ENCODE data around the gene ZNF592.

Gene ZNF592

GRCh38 chr15:84788500-84788899, 40.1 kb downstream of the ZNF592 start:
- H3K27ac Mint-ChIP-seq (ENCODE audit: low read depth), result peak overlapping the region; percentile 63
- no peak for ATAC-seq (replicated peaks; ENCODE audit: extremely low read depth, poor library complexity, severe bottlenecking)
- no peak for DNase-seq (ENCODE audit: low spot score in 2 of 2)

DNA sequence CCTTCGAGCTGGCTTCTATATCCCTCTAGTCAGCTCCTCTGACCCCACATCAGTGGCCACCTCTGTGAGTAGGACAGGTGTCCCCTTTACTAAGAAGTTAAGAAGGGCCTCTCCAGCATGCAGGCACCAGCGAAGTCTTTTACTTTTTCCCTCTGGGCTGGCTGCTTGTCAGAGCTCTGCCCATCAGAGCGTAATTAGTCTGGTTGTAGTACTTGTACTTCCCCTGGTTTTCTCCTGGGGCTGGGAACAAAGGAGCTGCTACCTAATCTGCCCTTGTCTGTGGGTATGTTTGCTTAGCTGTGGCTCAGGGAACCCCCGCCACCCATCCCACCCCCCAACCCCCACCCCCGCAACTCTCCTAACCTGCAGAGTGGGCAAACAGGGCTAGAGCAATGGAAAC, 41.4 kb downstream of the ZNF592 start:
- no peak for DNase-seq (ENCODE audit: low spot score in 2 of 2)
- peaks cover 54% of the 10 kb centered on the region for H3K4me1 Mint-ChIP-seq
- H3K9me3 Mint-ChIP-seq, result no peaks in the 10 kb centered on the region
- peaks cover 38% of the 10 kb centered on the region for H3K36me3 Mint-ChIP-seq (ENCODE audit: insufficient read depth)
- no peak for ATAC-seq (replicated peaks; ENCODE audit: extremely low read depth, poor library complexity, severe bottlenecking)
- peak overlapping the region; percentile 44 for H3K27ac Mint-ChIP-seq (ENCODE audit: low read depth)
- no peaks in the 10 kb centered on the region for H3K27me3 Mint-ChIP-seq
- no peak overlapping the region for H3K4me3 Mint-ChIP-seq

More at GRCh38 chr15:84788500-84788899, 40.1 kb downstream of the ZNF592 start:
- no peaks in the 10 kb centered on the region for H3K9me3 Mint-ChIP-seq
- no peak overlapping the region for H3K4me3 Mint-ChIP-seq
- H3K27me3 Mint-ChIP-seq, result no peaks in the 10 kb centered on the region
- H3K36me3 Mint-ChIP-seq (ENCODE audit: insufficient read depth), result peaks cover 41% of the 10 kb centered on the region
- peaks cover 62% of the 10 kb centered on the region for H3K4me1 Mint-ChIP-seq

GRCh38 chr15:84790676-84791075, 42.3 kb downstream of the ZNF592 start:
- DNase-seq (ENCODE audit: low spot score in 2 of 2) (no peak), ATAC-seq (replicated peaks; ENCODE audit: extremely low read depth, poor library complexity, severe bottlenecking) (no peak)
- Mint-ChIP-seq H3K4me1 (peaks cover 44% of the 10 kb centered on the region), H3K27ac (ENCODE audit: low read depth) (peak overlapping the region; percentile 44), H3K4me3 (no peak overlapping the region), H3K36me3 (ENCODE audit: insufficient read depth) (peaks cover 43% of the 10 kb centered on the region), H3K27me3 (no peaks in the 10 kb centered on the region), H3K9me3 (no peaks in the 10 kb centered on the region)

GRCh38 chr15:84791763-84792162, 43.4 kb downstream of the ZNF592 start:
- Mint-ChIP-seq H3K27me3 (no peaks in the 10 kb centered on the region), H3K36me3 (ENCODE audit: insufficient read depth) (peaks cover 39% of the 10 kb centered on the region), H3K4me3 (no peak overlapping the region), H3K9me3 (no peaks in the 10 kb centered on the region), H3K27ac (ENCODE audit: low read depth) (no peak overlapping the region), H3K4me1 (peaks cover 37% of the 10 kb centered on the region)
- DNase-seq (ENCODE audit: low spot score in 2 of 2) (no peak), ATAC-seq (replicated peaks; ENCODE audit: extremely low read depth, poor library complexity, severe bottlenecking) (no peak)

- H3K4me3 Mint-ChIP-seq, result no peak overlapping the region
- no peak for ATAC-seq (replicated peaks; ENCODE audit: extremely low read depth, poor library complexity, severe bottlenecking)
- DNase-seq (ENCODE audit: low spot score in 2 of 2), result no peak
- no peak overlapping the region for H3K27ac Mint-ChIP-seq (ENCODE audit: low read depth)
- H3K27me3 Mint-ChIP-seq, result no peaks in the 10 kb centered on the region
- H3K4me1 Mint-ChIP-seq, result peaks cover 22% of the 10 kb centered on the region
- H3K36me3 Mint-ChIP-seq (ENCODE audit: insufficient read depth), result peaks cover 41% of the 10 kb centered on the region
- H3K9me3 Mint-ChIP-seq, result no peaks in the 10 kb centered on the region
Observed at GRCh38 chr15:84793431-84794161, 45.2 kb downstream of the ZNF592 start.

DNA sequence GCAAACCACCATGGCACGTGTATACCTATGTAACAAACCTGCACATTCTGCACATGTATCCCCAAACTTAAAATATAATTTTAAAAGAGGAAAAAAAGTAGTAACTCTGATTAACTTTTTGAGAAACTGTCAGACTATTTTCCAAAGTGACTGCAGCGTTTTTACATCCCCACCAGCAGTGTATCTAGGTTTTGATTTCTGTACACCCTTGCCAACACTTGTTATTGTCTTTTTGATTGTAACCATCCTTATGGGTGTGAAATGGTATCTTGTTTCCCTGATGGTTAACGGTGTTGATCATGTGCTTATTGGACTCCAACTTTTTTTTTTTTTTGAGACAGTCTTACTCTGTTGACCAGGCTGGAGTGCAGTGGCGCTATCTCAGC, 45.8 kb downstream of the ZNF592 start:
- H3K4me1 Mint-ChIP-seq, result peaks cover 19% of the 10 kb centered on the region
- H3K36me3 Mint-ChIP-seq (ENCODE audit: insufficient read depth), result peaks cover 41% of the 10 kb centered on the region
- no peaks in the 10 kb centered on the region for H3K27me3 Mint-ChIP-seq
- no peak for ATAC-seq (replicated peaks; ENCODE audit: extremely low read depth, poor library complexity, severe bottlenecking)
- H3K9me3 Mint-ChIP-seq, result no peaks in the 10 kb centered on the region
- H3K4me3 Mint-ChIP-seq, result no peak overlapping the region
- no peak overlapping the region for H3K27ac Mint-ChIP-seq (ENCODE audit: low read depth)
- no peak for DNase-seq (ENCODE audit: low spot score in 2 of 2)

DNA sequence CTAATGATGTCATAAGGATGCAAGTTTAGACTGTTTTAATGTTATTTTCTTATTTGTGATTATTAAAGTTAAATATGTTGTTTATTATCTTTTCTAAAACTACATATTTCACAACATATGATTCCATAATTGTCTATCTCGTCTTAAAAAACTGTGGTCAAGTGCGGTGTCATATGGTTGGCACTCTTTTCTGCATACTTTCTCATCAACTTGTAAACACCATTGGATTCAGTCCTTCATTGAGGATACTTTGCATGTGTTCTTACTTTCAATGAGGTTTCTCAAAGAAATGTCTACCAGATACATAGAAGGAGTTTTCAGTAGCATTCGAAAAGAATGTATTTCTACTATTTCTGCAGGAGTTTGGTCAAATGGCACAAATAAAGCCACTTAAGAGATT, 46.8 kb downstream of the ZNF592 start:
- Mint-ChIP-seq H3K9me3 (no peaks in the 10 kb centered on the region), H3K27me3 (no peaks in the 10 kb centered on the region), H3K36me3 (ENCODE audit: insufficient read depth) (peaks cover 49% of the 10 kb centered on the region), H3K27ac (ENCODE audit: low read depth) (no peak overlapping the region), H3K4me1 (peaks cover 11% of the 10 kb centered on the region), H3K4me3 (no peak overlapping the region)
- ATAC-seq (replicated peaks; ENCODE audit: extremely low read depth, poor library complexity, severe bottlenecking) (no peak), DNase-seq (ENCODE audit: low spot score in 2 of 2) (no peak)

- Mint-ChIP-seq H3K4me3 (no peak overlapping the region), H3K27me3 (no peaks in the 10 kb centered on the region), H3K36me3 (ENCODE audit: insufficient read depth) (peaks cover 38% of the 10 kb centered on the region), H3K9me3 (no peaks in the 10 kb centered on the region), H3K27ac (ENCODE audit: low read depth) (no peak overlapping the region), H3K4me1 (no peaks in the 10 kb centered on the region)
- ATAC-seq (replicated peaks; ENCODE audit: extremely low read depth, poor library complexity, severe bottlenecking), result no peak
- no peak for DNase-seq (ENCODE audit: low spot score in 2 of 2)
Observed at GRCh38 chr15:84797212-84797611, 48.8 kb downstream of the ZNF592 start.

GRCh38 chr15:84797801-84798200, 49.4 kb downstream of the ZNF592 start:
- Mint-ChIP-seq H3K4me1 (no peaks in the 10 kb centered on the region), H3K4me3 (no peak overlapping the region), H3K36me3 (ENCODE audit: insufficient read depth) (peaks cover 37% of the 10 kb centered on the region), H3K9me3 (no peaks in the 10 kb centered on the region), H3K27ac (ENCODE audit: low read depth) (no peak overlapping the region), H3K27me3 (no peaks in the 10 kb centered on the region)
- ATAC-seq (replicated peaks; ENCODE audit: extremely low read depth, poor library complexity, severe bottlenecking) (no peak), DNase-seq (ENCODE audit: low spot score in 2 of 2) (no peak)

DNA sequence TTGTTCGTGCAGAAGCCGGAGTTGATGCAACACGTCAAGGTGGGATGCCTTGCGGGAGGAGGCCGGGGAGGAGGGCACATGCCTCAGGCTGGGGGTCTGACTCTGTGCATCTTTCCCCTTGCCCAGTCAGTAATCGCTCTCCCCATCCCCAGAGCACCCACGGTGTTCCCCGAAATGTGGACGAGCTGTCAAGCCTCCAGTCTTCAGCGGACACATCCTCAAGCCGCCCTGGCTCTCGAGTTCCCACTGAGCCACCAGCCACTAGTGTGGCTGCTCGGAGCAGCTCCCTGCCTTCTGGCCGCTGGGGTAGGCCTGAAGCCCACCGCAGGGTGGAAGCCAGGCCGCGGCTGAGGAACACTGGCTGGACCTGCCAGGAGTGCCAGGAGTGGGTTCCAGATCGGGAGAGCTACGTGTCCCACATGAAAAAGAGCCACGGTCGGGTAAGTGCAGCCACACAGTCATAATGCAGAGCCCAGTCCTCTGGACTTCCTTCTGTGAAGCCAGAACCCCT, 50.1 kb downstream of the ZNF592 start:
- no peaks in the 10 kb centered on the region for H3K9me3 Mint-ChIP-seq
- peaks cover 1% of the 10 kb centered on the region for H3K4me1 Mint-ChIP-seq
- no peaks in the 10 kb centered on the region for H3K27me3 Mint-ChIP-seq
- H3K4me3 Mint-ChIP-seq, result no peak overlapping the region
- DNase-seq (ENCODE audit: low spot score in 2 of 2) (no peak), ATAC-seq (replicated peaks; ENCODE audit: extremely low read depth, poor library complexity, severe bottlenecking) (no peak)
- no peak overlapping the region for H3K27ac Mint-ChIP-seq (ENCODE audit: low read depth)
- peaks cover 38% of the 10 kb centered on the region for H3K36me3 Mint-ChIP-seq (ENCODE audit: insufficient read depth)

DNA sequence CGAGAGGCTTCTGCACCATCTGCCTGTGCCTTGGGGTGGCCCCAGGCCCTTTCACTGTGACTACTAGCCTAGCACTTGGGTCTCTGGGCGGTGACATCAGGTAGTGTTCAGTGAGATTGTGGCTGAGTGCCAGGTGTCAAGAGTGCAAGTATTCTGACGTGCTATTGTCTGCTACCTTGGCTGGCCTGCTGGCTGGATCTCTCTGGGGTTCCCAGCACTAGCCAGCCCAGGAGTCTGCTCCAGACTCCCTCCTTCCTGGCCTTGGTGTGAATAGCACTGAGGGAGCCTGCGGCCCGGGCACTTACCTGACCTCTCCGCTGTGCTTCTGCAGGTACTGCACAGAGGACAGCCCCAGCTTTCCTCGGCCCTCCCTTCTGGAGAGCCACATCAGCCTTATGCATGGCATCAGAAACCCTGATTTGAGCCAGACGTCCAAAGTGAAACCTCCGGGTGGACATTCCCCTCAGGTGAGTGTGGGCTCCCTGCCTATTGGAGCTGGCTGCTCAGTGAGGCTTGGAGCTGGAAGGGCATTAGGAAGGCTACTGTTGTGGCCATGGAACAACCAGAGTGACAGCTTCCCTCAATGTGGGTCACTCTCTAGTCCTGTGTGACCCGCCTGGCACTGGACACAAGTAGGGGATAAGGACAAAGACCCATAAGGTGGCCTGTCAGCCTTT, 51.3 kb downstream of the ZNF592 start:
- peaks cover 38% of the 10 kb centered on the region for H3K36me3 Mint-ChIP-seq (ENCODE audit: insufficient read depth)
- DNase-seq (ENCODE audit: low spot score in 2 of 2) (no peak), ATAC-seq (replicated peaks; ENCODE audit: extremely low read depth, poor library complexity, severe bottlenecking) (no peak)
- no peak overlapping the region for H3K27ac Mint-ChIP-seq (ENCODE audit: low read depth)
- no peaks in the 10 kb centered on the region for H3K9me3 Mint-ChIP-seq
- peaks cover 5% of the 10 kb centered on the region for H3K4me1 Mint-ChIP-seq
- H3K27me3 Mint-ChIP-seq, result no peaks in the 10 kb centered on the region
- H3K4me3 Mint-ChIP-seq, result no peak overlapping the region

- no peak overlapping the region for H3K27ac Mint-ChIP-seq (ENCODE audit: low read depth)
- no peak for ATAC-seq (replicated peaks; ENCODE audit: extremely low read depth, poor library complexity, severe bottlenecking)
- H3K4me3 Mint-ChIP-seq, result no peak overlapping the region
- H3K36me3 Mint-ChIP-seq (ENCODE audit: insufficient read depth), result peaks cover 36% of the 10 kb centered on the region
- H3K4me1 Mint-ChIP-seq, result peaks cover 5% of the 10 kb centered on the region
- no peak for DNase-seq (ENCODE audit: low spot score in 2 of 2)
- no peaks in the 10 kb centered on the region for H3K27me3 Mint-ChIP-seq
- no peaks in the 10 kb centered on the region for H3K9me3 Mint-ChIP-seq
Observed at GRCh38 chr15:84800365-84800806, 52.0 kb downstream of the ZNF592 start.
